Pulmonary artery endothelial cell (primary cell): ENCODE measurements around the gene CDS1. TPM values are rescaled to one million over a fixed set of nuclear protein-coding genes. Genes with fewer than 3 reads are reported as not detected.
A peak's percentile ranks its signal among the peaks of the same experiment; 100 is the strongest.
"Not testable (repeated sequence)": the region's sequence is repeated elsewhere in the genome, so short reads cannot be mapped to it uniquely, and the experiment has no call there.

ENCODE experiments used
- DNase-seq: peaks from one replicate; pipeline ENCODE4 v3.0.0-alpha.2; 2011; ENCODE audit warnings: low read depth, low spot score
- total RNA-seq: library from RNA; depleted of rRNA; stranded (reverse); fragments of >200 nt; gene quantifications from 2 replicates; pipeline ENCODE4 v1.2.3, GENCODE V29; 2014

Gene CDS1
- total RNA-seq, 1 donor from 2014 or later = not detected

- peak; percentile 46 for DNase-seq
These were observed 90.7 kb downstream of the CDS1 start for GRCh38 chr4:84673475-84674240.

- DNase-seq = no peak
These were observed 94.2 kb downstream of the CDS1 start for GRCh38 chr4:84677093-84677492.

GRCh38 chr4:84677995-84678394, 95.1 kb downstream of the CDS1 start:
- DNase-seq = no peak

- no peak for DNase-seq
These were observed 96.2 kb downstream of the CDS1 start for GRCh38 chr4:84678976-84679744.

- no peak for DNase-seq
These were observed 98.0 kb downstream of the CDS1 start for GRCh38 chr4:84680956-84681355.

- DNase-seq = no peak
These were observed 98.8 kb downstream of the CDS1 start for GRCh38 chr4:84681486-84682274.

GRCh38 chr4:84682661-84683060, 99.7 kb downstream of the CDS1 start:
- not testable (repeated sequence) for DNase-seq

- DNase-seq = no peak
These were observed 100.3 kb downstream of the CDS1 start for GRCh38 chr4:84683064-84683850.

- DNase-seq = no peak
These were observed 101.4 kb downstream of the CDS1 start for GRCh38 chr4:84684361-84684760.

GRCh38 chr4:84685105-84685504, 102.2 kb downstream of the CDS1 start:
- no peak for DNase-seq

- DNase-seq = no peak
These were observed 105.7 kb downstream of the CDS1 start for GRCh38 chr4:84688605-84689004.

GRCh38 chr4:84689197-84689596, 106.3 kb downstream of the CDS1 start:
- no peak for DNase-seq

- no peak for DNase-seq
These were observed 107.6 kb downstream of the CDS1 start for GRCh38 chr4:84690481-84690880.

GRCh38 chr4:84691170-84691691, 108.3 kb downstream of the CDS1 start:
- peak; percentile 22 for DNase-seq

- no peak for DNase-seq
These were observed 108.9 kb downstream of the CDS1 start for GRCh38 chr4:84691800-84692199.

- DNase-seq = no peak
These were observed 114.2 kb downstream of the CDS1 start for GRCh38 chr4:84697159-84697558.

- DNase-seq = no peak
These were observed 114.8 kb downstream of the CDS1 start for GRCh38 chr4:84697615-84698201.

- no peak for DNase-seq
These were observed 116.2 kb downstream of the CDS1 start for GRCh38 chr4:84699001-84699671.
